PC-9 (cell line): Measurements from ENCODE around the gene PMM2.

Experiments
- CTCF ChIP-seq: fragments of 200-600 bp; sonication (generic); conservative IDR thresholded peaks from 2 replicates; pipeline ENCODE4 v1.6.1; 2017; ENCODE audit warnings: mixed run types, antibody characterized with exemption, mild to moderate bottlenecking, moderate library complexity
- EZH2 ChIP-seq: fragments of 200-600 bp; sonication (generic); IDR thresholded peaks from 2 replicates; pipeline ENCODE4 v1.8.0; 2017; ENCODE audit warnings: antibody characterized with exemption, low read depth

- no peak for TF ChIP-seq EZH2
- TF ChIP-seq CTCF, result no peak
These were observed 34.5 kb downstream of the PMM2 start for GRCh38 chr16:8831871-8832716.
